Liver (tissue), 3 donors: ENCODE results near the gene TBC1D16.

Experiments
- FOXA1 ChIP-seq: IDR thresholded peaks from 2 replicates; pipeline ENCODE4 v1.6.1; 2016; ENCODE audit warnings: antibody characterized with exemption
- JUND ChIP-seq, 2 donors: IDR thresholded peaks; 2 replicates each; pipeline ENCODE4 v1.6.1; 2016; ENCODE audit warnings: antibody characterized with exemption in 2 of 2
- RAD21 ChIP-seq, 2 donors: IDR thresholded peaks; 2 replicates each; pipeline ENCODE4 v1.6.1; 2016; ENCODE audit warnings: antibody characterized with exemption in 2 of 2, mild to moderate bottlenecking in 2 of 2
- YY1 ChIP-seq: IDR thresholded peaks from 2 replicates; pipeline ENCODE4 v1.6.1; 2016; ENCODE audit warnings: antibody characterized with exemption, mild to moderate bottlenecking
- TF ChIP-seq, protein P1 (sequence below): fragments of 150-350 bp; IDR thresholded peaks from 2 replicates; pipeline ENCODE4 v1.5.1; 2017; ENCODE audit warnings: improper control_type of control experiment, low read depth, low read length; ENCODE audit not compliant: missing input control
- TF ChIP-seq, protein P2 (sequence below): IDR thresholded peaks from 2 replicates; pipeline ENCODE4 v1.6.1; 2016; ENCODE audit warnings: antibody characterized with exemption
- TF ChIP-seq, protein P3 (sequence below): IDR thresholded peaks from 2 replicates; pipeline ENCODE4 v1.6.1; 2016; ENCODE audit warnings: antibody characterized with exemption, mild to moderate bottlenecking
- TF ChIP-seq, protein P4 (sequence below): IDR thresholded peaks from 2 replicates; pipeline ENCODE4 v1.6.1; 2016; ENCODE audit warnings: antibody characterized with exemption
- donor health status: healthy.
- donor health status: healthy.

DNA sequence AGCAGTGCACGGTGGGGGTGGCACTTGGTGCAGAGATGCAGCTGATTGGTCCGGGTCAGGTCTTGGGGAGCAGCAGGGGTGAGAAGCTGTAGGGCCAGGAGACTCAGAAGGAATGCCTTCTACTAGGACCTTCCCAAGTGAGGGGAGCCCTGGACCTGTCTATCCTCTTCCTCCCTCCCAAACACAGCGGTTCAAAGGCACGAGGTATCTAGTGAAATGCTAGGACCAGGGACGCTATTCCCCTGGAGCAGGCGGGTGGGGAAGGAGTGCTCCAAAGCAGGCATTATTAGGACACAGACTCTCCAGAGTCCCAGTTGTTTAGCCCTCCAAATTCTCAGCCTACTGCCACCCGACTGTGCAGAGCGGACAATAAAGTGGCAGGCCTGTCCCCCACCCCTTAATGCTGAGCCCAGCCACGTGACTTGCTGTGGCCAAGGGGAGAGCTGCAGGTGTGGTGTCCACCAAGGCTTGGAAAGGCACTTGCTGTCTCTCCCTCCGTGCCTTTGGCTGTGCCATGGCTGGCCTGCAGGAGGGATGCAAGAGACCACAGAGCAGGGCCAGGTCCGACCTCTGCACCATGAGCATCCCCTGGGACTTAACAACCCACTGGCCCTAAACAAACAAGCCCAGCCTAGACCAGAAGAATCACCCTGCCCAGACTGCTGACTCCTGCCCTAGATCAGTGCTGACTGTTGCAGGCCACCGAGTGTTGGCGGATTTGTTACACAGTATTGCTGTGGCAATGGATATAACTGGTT, 97.2 kb downstream of the TBC1D16 start:
- TF ChIP-seq, protein P1, sequence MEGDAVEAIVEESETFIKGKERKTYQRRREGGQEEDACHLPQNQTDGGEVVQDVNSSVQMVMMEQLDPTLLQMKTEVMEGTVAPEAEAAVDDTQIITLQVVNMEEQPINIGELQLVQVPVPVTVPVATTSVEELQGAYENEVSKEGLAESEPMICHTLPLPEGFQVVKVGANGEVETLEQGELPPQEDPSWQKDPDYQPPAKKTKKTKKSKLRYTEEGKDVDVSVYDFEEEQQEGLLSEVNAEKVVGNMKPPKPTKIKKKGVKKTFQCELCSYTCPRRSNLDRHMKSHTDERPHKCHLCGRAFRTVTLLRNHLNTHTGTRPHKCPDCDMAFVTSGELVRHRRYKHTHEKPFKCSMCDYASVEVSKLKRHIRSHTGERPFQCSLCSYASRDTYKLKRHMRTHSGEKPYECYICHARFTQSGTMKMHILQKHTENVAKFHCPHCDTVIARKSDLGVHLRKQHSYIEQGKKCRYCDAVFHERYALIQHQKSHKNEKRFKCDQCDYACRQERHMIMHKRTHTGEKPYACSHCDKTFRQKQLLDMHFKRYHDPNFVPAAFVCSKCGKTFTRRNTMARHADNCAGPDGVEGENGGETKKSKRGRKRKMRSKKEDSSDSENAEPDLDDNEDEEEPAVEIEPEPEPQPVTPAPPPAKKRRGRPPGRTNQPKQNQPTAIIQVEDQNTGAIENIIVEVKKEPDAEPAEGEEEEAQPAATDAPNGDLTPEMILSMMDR: no peak
- TF ChIP-seq, protein P2, sequence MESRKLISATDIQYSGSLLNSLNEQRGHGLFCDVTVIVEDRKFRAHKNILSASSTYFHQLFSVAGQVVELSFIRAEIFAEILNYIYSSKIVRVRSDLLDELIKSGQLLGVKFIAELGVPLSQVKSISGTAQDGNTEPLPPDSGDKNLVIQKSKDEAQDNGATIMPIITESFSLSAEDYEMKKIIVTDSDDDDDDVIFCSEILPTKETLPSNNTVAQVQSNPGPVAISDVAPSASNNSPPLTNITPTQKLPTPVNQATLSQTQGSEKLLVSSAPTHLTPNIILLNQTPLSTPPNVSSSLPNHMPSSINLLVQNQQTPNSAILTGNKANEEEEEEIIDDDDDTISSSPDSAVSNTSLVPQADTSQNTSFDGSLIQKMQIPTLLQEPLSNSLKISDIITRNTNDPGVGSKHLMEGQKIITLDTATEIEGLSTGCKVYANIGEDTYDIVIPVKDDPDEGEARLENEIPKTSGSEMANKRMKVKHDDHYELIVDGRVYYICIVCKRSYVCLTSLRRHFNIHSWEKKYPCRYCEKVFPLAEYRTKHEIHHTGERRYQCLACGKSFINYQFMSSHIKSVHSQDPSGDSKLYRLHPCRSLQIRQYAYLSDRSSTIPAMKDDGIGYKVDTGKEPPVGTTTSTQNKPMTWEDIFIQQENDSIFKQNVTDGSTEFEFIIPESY: no peak
- no peak for TF ChIP-seq RAD21 (IDR thresholded peaks at IDR 0.05)
- TF ChIP-seq JUND (IDR thresholded peaks at IDR 0.05): no peak
- TF ChIP-seq, protein P3, sequence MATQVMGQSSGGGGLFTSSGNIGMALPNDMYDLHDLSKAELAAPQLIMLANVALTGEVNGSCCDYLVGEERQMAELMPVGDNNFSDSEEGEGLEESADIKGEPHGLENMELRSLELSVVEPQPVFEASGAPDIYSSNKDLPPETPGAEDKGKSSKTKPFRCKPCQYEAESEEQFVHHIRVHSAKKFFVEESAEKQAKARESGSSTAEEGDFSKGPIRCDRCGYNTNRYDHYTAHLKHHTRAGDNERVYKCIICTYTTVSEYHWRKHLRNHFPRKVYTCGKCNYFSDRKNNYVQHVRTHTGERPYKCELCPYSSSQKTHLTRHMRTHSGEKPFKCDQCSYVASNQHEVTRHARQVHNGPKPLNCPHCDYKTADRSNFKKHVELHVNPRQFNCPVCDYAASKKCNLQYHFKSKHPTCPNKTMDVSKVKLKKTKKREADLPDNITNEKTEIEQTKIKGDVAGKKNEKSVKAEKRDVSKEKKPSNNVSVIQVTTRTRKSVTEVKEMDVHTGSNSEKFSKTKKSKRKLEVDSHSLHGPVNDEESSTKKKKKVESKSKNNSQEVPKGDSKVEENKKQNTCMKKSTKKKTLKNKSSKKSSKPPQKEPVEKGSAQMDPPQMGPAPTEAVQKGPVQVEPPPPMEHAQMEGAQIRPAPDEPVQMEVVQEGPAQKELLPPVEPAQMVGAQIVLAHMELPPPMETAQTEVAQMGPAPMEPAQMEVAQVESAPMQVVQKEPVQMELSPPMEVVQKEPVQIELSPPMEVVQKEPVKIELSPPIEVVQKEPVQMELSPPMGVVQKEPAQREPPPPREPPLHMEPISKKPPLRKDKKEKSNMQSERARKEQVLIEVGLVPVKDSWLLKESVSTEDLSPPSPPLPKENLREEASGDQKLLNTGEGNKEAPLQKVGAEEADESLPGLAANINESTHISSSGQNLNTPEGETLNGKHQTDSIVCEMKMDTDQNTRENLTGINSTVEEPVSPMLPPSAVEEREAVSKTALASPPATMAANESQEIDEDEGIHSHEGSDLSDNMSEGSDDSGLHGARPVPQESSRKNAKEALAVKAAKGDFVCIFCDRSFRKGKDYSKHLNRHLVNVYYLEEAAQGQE: no peak
- TF ChIP-seq, protein P4, sequence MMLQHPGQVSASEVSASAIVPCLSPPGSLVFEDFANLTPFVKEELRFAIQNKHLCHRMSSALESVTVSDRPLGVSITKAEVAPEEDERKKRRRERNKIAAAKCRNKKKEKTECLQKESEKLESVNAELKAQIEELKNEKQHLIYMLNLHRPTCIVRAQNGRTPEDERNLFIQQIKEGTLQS: no peak
- TF ChIP-seq FOXA1: no peak
- no peak for TF ChIP-seq YY1
